ENCODE measurements around the gene MAP2K1.

The MAP2K1 gene

DNA sequence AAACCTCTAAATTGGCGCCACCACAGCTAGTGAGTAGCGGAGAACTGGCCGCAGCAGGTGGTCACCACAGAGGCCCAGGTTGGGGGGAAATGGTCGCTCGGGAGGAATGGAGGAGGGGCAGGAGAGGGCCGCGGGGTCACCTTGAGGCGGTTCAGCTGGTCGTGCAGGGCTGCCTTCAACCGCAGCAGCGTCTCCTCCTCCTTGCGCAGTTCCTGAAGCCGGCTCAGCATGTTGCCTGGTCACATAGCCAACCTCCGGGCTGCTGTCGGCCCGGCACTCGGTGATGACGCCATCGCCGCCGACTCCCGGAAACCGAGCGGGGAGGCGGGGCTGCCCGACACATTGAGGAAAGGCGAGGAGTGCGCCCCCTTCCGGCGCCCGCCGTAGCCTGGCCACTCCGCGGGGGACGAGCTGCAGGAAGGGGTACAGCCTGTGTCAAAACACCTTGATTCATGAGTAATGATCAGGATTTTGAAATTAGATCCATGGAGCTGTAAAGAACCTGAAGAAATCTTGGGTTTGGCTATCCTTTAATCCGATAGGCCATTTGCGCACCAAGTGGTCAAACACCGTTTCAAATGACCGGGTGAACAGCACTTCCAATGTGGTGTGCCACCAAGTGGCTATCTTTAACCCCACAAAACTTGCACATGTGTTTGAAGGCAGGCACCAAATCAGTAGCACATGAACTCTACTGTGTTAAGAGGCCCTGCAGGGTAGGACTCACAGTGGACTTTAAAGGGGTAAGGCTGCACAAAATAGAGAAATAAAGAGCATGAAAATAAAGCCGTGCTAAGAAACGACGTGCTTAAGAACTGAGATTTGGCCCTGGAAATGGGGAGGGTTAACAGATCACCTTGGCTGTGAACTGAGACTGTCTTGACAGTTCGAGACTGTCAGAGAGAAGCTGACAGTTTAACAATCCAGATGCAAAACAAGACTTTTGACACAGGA is 111.1 kb downstream of the MAP2K1 start, which contains the start of gene SNAPC5:
TSS of gene SNAPC5 (minus strand) at position 261 of the 954 bp plus-strand sequence. CDS start at position 230, 31 bp downstream.
- Histone ChIP-seq H3K36me3 (ENCODE audit: control insufficient read depth in 2 of 2, insufficient read depth in 1 of 2, low read length in 2 of 2) (peaks cover 79 to 95% of the 10 kb centered on the region in 2 experiments), H3K4me1 (ENCODE audit: control insufficient read depth, insufficient read depth, low read length) (peaks cover 2% of the 10 kb centered on the region; the same call in 1 of the 2 replicates)
- TF ChIP-seq, protein P1, sequence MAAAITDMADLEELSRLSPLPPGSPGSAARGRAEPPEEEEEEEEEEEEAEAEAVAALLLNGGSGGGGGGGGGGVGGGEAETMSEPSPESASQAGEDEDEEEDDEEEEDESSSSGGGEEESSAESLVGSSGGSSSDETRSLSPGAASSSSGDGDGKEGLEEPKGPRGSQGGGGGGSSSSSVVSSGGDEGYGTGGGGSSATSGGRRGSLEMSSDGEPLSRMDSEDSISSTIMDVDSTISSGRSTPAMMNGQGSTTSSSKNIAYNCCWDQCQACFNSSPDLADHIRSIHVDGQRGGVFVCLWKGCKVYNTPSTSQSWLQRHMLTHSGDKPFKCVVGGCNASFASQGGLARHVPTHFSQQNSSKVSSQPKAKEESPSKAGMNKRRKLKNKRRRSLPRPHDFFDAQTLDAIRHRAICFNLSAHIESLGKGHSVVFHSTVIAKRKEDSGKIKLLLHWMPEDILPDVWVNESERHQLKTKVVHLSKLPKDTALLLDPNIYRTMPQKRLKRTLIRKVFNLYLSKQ (tag by site-specific recombination; IDR thresholded peaks at IDR 0.05; ENCODE audit: borderline replicate concordance) = 0 out of 2 replicates have a peak, but pooled peaks have one; percentile 19
- TF ChIP-seq ZNF416 (tag by site-specific recombination; IDR thresholded peaks at IDR 0.05) (no peak), ZSCAN4 (tag by site-specific recombination; IDR thresholded peaks at IDR 0.05) (no peak; the same call in 1 of the 2 replicates), KLF8 (tag by site-specific recombination; IDR thresholded peaks at IDR 0.05) (peak; percentile 93), GLIS1 (tag by site-specific recombination; IDR thresholded peaks at IDR 0.05) (peak; percentile 97), ZNF664 (tag by site-specific recombination; IDR thresholded peaks at IDR 0.05) (peak; percentile 9; the same call in 1 of the 2 replicates), ZNF341 (tag by site-specific recombination; IDR thresholded peaks at IDR 0.05; ENCODE audit: low read depth) (peak; percentile 75), ZNF610 (tag by site-specific recombination; IDR thresholded peaks at IDR 0.05; ENCODE audit: borderline replicate concordance) (peak; percentile 78; the same call in 1 of the 2 replicates), ZNF658 (tag by site-specific recombination; IDR thresholded peaks at IDR 0.05) (no peak), ZNF202 (tag by site-specific recombination; IDR thresholded peaks at IDR 0.05; ENCODE audit: borderline replicate concordance) (no peak), ZNF48 (tag by site-specific recombination; IDR thresholded peaks at IDR 0.05) (no peak), MYNN (tag by site-specific recombination; IDR thresholded peaks at IDR 0.05; ENCODE audit: borderline replicate concordance) (0 out of 2 replicates have a peak, but pooled peaks have one; percentile 37), ZNF423 (tag by site-specific recombination; IDR thresholded peaks at IDR 0.05) (0 out of 2 replicates have a peak, but pooled peaks have one; percentile 11), ZFHX2 (tag by site-specific recombination; conservative IDR thresholded peaks at IDR 0.05) (peak; percentile 55), MZF1 (tag by site-specific recombination; IDR thresholded peaks at IDR 0.05; ENCODE audit: borderline replicate concordance) (no peak), ZNF830 (tag by site-specific recombination; IDR thresholded peaks at IDR 0.05; ENCODE audit: low read depth) (no peak), SCRT2 (tag by site-specific recombination; IDR thresholded peaks at IDR 0.05) (peak; percentile 96), ZNF112 (tag by site-specific recombination; IDR thresholded peaks at IDR 0.05) (no peak), GLIS2 (tag by site-specific recombination; IDR thresholded peaks at IDR 0.05) (peak; percentile 98), ZNF704 (tag by site-specific recombination; IDR thresholded peaks at IDR 0.05) (0 out of 2 replicates have a peak, but pooled peaks have one; percentile 45)
- TF ChIP-seq, protein P2, sequence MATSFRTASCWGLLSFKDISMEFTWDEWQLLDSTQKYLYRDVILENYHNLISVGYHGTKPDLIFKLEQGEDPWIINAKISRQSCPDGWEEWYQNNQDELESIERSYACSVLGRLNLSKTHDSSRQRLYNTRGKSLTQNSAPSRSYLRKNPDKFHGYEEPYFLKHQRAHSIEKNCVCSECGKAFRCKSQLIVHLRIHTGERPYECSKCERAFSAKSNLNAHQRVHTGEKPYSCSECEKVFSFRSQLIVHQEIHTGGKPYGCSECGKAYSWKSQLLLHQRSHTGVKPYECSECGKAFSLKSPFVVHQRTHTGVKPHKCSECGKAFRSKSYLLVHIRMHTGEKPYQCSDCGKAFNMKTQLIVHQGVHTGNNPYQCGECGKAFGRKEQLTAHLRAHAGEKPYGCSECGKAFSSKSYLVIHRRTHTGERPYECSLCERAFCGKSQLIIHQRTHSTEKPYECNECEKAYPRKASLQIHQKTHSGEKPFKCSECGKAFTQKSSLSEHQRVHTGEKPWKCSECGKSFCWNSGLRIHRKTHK (tag by site-specific recombination; IDR thresholded peaks at IDR 0.05) = no peak
- TF ChIP-seq, protein P3, sequence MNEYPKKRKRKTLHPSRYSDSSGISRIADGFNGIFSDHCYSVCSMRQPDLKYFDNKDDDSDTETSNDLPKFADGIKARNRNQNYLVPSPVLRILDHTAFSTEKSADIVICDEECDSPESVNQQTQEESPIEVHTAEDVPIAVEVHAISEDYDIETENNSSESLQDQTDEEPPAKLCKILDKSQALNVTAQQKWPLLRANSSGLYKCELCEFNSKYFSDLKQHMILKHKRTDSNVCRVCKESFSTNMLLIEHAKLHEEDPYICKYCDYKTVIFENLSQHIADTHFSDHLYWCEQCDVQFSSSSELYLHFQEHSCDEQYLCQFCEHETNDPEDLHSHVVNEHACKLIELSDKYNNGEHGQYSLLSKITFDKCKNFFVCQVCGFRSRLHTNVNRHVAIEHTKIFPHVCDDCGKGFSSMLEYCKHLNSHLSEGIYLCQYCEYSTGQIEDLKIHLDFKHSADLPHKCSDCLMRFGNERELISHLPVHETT (tag by site-specific recombination; IDR thresholded peaks at IDR 0.05) = peak; percentile 79
- TF ChIP-seq, protein P4, sequence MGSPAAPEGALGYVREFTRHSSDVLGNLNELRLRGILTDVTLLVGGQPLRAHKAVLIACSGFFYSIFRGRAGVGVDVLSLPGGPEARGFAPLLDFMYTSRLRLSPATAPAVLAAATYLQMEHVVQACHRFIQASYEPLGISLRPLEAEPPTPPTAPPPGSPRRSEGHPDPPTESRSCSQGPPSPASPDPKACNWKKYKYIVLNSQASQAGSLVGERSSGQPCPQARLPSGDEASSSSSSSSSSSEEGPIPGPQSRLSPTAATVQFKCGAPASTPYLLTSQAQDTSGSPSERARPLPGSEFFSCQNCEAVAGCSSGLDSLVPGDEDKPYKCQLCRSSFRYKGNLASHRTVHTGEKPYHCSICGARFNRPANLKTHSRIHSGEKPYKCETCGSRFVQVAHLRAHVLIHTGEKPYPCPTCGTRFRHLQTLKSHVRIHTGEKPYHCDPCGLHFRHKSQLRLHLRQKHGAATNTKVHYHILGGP (tag by site-specific recombination; IDR thresholded peaks at IDR 0.05) = no peak
- TF ChIP-seq, protein P5, sequence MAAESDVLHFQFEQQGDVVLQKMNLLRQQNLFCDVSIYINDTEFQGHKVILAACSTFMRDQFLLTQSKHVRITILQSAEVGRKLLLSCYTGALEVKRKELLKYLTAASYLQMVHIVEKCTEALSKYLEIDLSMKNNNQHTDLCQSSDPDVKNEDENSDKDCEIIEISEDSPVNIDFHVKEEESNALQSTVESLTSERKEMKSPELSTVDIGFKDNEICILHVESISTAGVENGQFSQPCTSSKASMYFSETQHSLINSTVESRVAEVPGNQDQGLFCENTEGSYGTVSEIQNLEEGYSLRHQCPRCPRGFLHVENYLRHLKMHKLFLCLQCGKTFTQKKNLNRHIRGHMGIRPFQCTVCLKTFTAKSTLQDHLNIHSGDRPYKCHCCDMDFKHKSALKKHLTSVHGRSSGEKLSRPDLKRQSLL (tag by site-specific recombination; IDR thresholded peaks at IDR 0.05) = 0 out of 2 replicates have a peak, but pooled peaks have one; percentile 4
- TF ChIP-seq, protein P6, sequence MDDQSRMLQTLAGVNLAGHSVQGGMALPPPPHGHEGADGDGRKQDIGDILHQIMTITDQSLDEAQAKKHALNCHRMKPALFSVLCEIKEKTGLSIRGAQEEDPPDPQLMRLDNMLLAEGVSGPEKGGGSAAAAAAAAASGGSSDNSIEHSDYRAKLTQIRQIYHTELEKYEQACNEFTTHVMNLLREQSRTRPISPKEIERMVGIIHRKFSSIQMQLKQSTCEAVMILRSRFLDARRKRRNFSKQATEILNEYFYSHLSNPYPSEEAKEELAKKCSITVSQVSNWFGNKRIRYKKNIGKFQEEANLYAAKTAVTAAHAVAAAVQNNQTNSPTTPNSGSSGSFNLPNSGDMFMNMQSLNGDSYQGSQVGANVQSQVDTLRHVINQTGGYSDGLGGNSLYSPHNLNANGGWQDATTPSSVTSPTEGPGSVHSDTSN (CRISPR knock-in tag; IDR thresholded peaks at IDR 0.05) = no peak

More for the DNA sequence above, 111.1 kb downstream of the MAP2K1 start, which contains the start of gene SNAPC5:
- Histone ChIP-seq H3K4me3 (ENCODE audit: low read depth, low read length) (peak within 1 kb of the TSS; percentile 75), H3K27ac (ENCODE audit: extremely low read depth, low read depth, low read length) (peak within 1 kb of the TSS; percentile 65), H3K9me3 (ENCODE audit: control insufficient read depth, insufficient read depth, low read depth, low read length) (no peaks in the 10 kb centered on the region)
- ChIA-PET POLR2A (interaction anchor here (0.6 to 3.5 kb wide), 9 partner anchors 9 to 975 kb away, joined by 3 to 26 read pairs (median 4); partner anchors contain the start of genes MAP2K1 and TIPIN), CTCF (interaction anchor here (0.6 to 3.2 kb wide), 54 partner anchors 9 to 770 kb away, joined by 3 to 58 read pairs (median 4); partner anchors contain the start of genes MAP2K1, RAB11A and ZWILCH)
